ENCODE measurements around the gene FGD2. TPM values are rescaled to one million over a fixed set of nuclear protein-coding genes. Genes with fewer than 3 reads are reported as not detected.

Gene FGD2
- total RNA-seq, 1 experiment from 2014 or later = 0.10 TPM

GRCh38 chr6:36976509-36976908 lies 28.9 kb upstream of the FGD2 start:
- Histone ChIP-seq H3K9ac (ENCODE audit: low read length) (no peak overlapping the region), H3K79me2 (ENCODE audit: insufficient read depth, low read length) (peaks cover 39% of the 10 kb centered on the region), H3K27me3 (ENCODE audit: insufficient read depth, low read length) (no peaks in the 10 kb centered on the region), H3K9me2 (ENCODE audit: insufficient read depth) (no peaks in the 10 kb centered on the region), H3K4me3 (replicated peaks in 1 of 2; ENCODE audit: low read depth in 1 of 2, low read length in 2 of 2) (no peak overlapping the region), H2AFZ (ENCODE audit: low read depth, low read length, poor library complexity, severe bottlenecking) (no peak overlapping the region), H4K20me1 (ENCODE audit: insufficient read depth) (no peaks in the 10 kb centered on the region; the same call in 1 of the 2 replicates), H3K9me3 (ENCODE audit: control insufficient read depth in 1 of 2, insufficient read depth in 1 of 2, low read depth in 1 of 2, low read length in 2 of 2) (no peaks in the 10 kb centered on the region), H3K4me2 (ENCODE audit: low read length) (no peak overlapping the region), H3K27ac (ENCODE audit: low read depth, low read length) (no peak overlapping the region), H3K4me1 (ENCODE audit: control insufficient read depth in 1 of 2, insufficient read depth in 2 of 2, low read length in 2 of 2) (no peaks in the 10 kb centered on the region; a peak in 1 of 4 replicates), H3K36me3 (ENCODE audit: control insufficient read depth in 1 of 2, insufficient read depth in 2 of 2, low read length in 2 of 2) (peaks cover 55 to 84% of the 10 kb centered on the region in 2 experiments)
- no TSS peak for BruUV-seq (replicated peaks)
- no peak for DNase-seq (ENCODE audit: low read depth, low spot score)
- ChIA-PET RAD21 (ENCODE audit: low non-redundant PET in 1 of 2, low total read pairs in 2 of 2, uncharacterized antibody in 2 of 2, unreplicated experiment in 2 of 2) (no interaction called here), CTCF (no interaction called here), POLR2A (no interaction called here)
- ATAC-seq = no peak
- no peak for TF ChIP-seq CEBPB (IDR thresholded peaks at IDR 0.05; ENCODE audit: low read depth)
- no peak for TF ChIP-seq SRF (IDR thresholded peaks at IDR 0.05; ENCODE audit: low read depth)
- no peak for TF ChIP-seq ZNF274 (IDR thresholded peaks at IDR 0.05; ENCODE audit: low read depth, low read length)
- no peak for TF ChIP-seq EZH2phosphoT487 (IDR thresholded peaks at IDR 0.05; ENCODE audit: borderline replicate concordance)
- no peak for TF ChIP-seq EZH2 (IDR thresholded peaks at IDR 0.05)
- no peak for TF ChIP-seq SIN3A (IDR thresholded peaks at IDR 0.05; ENCODE audit: low read depth)
- no peak for TF ChIP-seq POLR2AphosphoS5 (IDR thresholded peaks at IDR 0.05; ENCODE audit: low read depth, low read length)
- intact Hi-C loops (cut with micrococcal nuclease) = no loop called here

DNA sequence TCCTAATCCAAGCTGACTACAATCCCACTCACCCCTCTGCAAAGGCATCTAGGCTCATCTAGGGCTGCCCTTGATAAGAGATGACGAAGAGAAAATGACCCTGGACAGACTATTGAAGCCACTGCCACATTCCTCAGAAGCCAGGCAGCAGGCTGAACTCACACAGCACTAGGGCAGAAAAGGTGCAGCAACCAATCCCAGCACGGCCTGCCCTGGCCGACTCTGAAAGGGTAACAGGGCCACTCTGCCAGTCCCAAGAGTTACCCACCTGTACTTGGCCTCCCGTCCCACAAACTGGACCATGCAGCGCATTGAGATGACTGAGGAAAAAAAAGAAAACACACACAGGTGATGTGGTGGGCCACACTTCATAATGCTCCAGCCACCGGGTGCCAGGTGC lies 28.5 kb upstream of the FGD2 start:
- no TSS peak for BruUV-seq (replicated peaks)

More for the DNA sequence above, 28.5 kb upstream of the FGD2 start:
- H3K4me2 ChIP-seq (ENCODE audit: low read length) = no peak overlapping the region
- H2AFZ ChIP-seq (ENCODE audit: low read depth, low read length, poor library complexity, severe bottlenecking) = no peak overlapping the region
- CTCF ChIA-PET = interaction anchor here (1.2 kb wide), 1 partner anchor 211 kb away, joined by 3 read pairs; no protein-coding TSS in a partner anchor
- peaks cover 43% of the 10 kb centered on the region for H3K79me2 ChIP-seq (ENCODE audit: insufficient read depth, low read length)
- H3K36me3 ChIP-seq (ENCODE audit: control insufficient read depth in 1 of 2, insufficient read depth in 2 of 2, low read length in 2 of 2) = peaks cover 52 to 81% of the 10 kb centered on the region in 2 experiments
- DNase-seq (ENCODE audit: low read depth, low spot score) = no peak
- intact Hi-C loops (cut with micrococcal nuclease) = no loop called here
- POLR2A ChIA-PET = no interaction called here
- RAD21 ChIA-PET (ENCODE audit: low non-redundant PET in 1 of 2, low total read pairs in 2 of 2, uncharacterized antibody in 2 of 2, unreplicated experiment in 2 of 2) = no interaction called here
- H3K27me3 ChIP-seq (ENCODE audit: insufficient read depth, low read length) = no peaks in the 10 kb centered on the region
- TF ChIP-seq CBX3 (IDR thresholded peaks at IDR 0.05; ENCODE audit: low read depth) (no peak), EZH2phosphoT487 (IDR thresholded peaks at IDR 0.05; ENCODE audit: borderline replicate concordance) (no peak), ZNF274 (IDR thresholded peaks at IDR 0.05; ENCODE audit: low read depth, low read length) (no peak), POLR2A (IDR thresholded peaks at IDR 0.05; ENCODE audit: borderline replicate concordance, extremely low read depth, insufficient read depth, insufficient read length) (no peak), ZBTB33 (IDR thresholded peaks at IDR 0.05; ENCODE audit: extremely low read depth, insufficient replicate concordance, low read length) (no peak), SIN3A (IDR thresholded peaks at IDR 0.05; ENCODE audit: low read depth) (no peak), JUND (IDR thresholded peaks at IDR 0.05) (no peak), MAX (IDR thresholded peaks at IDR 0.05) (no peak), FOSL1 (IDR thresholded peaks at IDR 0.05; ENCODE audit: low read depth) (no peak), REST (IDR thresholded peaks at IDR 0.05; ENCODE audit: low read depth) (no peak)
- TF ChIP-seq, protein P1, sequence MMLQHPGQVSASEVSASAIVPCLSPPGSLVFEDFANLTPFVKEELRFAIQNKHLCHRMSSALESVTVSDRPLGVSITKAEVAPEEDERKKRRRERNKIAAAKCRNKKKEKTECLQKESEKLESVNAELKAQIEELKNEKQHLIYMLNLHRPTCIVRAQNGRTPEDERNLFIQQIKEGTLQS (IDR thresholded peaks at IDR 0.05) = no peak
- peaks cover 2% of the 10 kb centered on the region; the same call in 1 of the 2 replicates for H4K20me1 ChIP-seq (ENCODE audit: insufficient read depth)
- no peaks in the 10 kb centered on the region for H3K9me3 ChIP-seq (ENCODE audit: control insufficient read depth in 1 of 2, insufficient read depth in 1 of 2, low read depth in 1 of 2, low read length in 2 of 2)
- no peak overlapping the region for H3K9ac ChIP-seq (ENCODE audit: low read length)
- no peak for ATAC-seq
- H3K9me2 ChIP-seq (ENCODE audit: insufficient read depth) = no peaks in the 10 kb centered on the region
- H3K27ac ChIP-seq (ENCODE audit: low read depth, low read length) = no peak overlapping the region
- H3K4me3 ChIP-seq (replicated peaks in 1 of 2; ENCODE audit: low read depth in 1 of 2, low read length in 2 of 2) = no peak overlapping the region
- no peaks in the 10 kb centered on the region; a peak in 1 of 4 replicates for H3K4me1 ChIP-seq (ENCODE audit: control insufficient read depth in 1 of 2, insufficient read depth in 2 of 2, low read length in 2 of 2)
